HG02870 (cell line): ENCODE data around the gene ALLC.

Source experiments
- ATAC-seq: cut with Tn5 transposase; IDR thresholded peaks from one replicate; pipeline ENCODE4 v1.9.1; 2021; ENCODE audit warnings: mild to moderate bottlenecking, moderate library complexity; ENCODE audit not compliant: unreplicated experiment

ALLC gene

DNA sequence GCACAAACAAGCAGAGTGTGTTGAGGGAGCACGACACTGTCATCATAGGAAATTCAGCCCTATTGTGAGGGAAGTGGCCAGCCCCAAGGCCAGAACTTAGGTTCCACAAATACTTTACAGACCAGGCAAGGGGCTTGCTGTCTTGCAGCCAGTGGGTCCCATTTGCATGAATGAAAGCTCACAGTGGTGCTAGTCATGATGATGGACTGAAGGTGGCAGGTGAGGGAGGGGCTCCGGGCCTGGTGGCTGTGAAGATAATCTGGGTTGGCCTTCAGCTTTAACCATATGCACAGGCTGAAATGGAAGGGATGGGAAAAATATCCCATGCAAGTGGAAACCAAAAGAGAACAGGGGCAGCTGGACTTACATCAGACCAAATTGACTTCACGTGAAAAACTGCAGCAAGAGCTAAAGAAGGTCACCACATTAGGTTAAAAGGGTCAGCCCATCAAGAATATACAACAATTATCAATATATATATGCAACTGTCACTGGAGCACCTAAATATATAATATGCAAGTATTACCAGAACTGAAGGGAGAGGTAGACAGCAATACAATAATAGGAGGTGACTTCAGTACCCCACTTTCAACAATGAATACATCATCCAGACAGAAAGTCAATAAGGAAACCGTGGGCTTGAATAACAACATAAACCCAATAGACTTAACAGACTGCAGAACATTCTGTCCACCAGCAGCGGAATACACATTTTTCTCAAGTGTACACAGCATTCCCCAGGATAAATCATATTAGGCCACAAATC lies 84.9 kb downstream of the ALLC start:
- no peak for ATAC-seq

DNA sequence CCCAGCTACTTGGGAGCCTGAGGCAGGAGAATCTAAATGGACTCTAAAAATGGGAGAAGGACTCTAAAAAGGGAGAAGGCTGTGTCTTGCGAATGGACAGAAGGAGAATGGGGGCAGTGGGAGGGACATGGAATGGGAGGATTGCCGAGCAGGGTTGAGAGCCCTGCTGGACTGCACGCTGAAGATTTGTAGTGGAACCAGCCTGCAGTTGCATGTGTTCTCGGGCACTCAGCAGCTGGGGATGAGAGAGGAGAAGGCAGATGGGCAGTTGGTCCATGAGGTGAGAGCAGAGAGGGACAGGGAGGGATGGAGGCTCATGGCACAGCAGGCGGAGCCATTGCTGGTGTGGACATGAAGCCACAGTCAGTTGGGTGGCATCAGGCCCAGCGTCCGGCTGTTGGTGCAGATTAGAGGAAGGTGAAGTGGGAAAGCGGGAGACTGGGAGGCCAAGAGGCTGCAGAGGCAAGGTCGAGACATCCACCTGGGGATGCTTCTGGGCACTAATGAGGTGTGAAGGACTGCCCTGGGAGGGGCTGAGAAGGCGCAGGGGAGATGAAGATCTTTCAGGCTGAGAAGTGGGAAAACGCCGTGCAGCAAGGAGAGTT lies 86.1 kb downstream of the ALLC start:
- ATAC-seq: no peak

DNA sequence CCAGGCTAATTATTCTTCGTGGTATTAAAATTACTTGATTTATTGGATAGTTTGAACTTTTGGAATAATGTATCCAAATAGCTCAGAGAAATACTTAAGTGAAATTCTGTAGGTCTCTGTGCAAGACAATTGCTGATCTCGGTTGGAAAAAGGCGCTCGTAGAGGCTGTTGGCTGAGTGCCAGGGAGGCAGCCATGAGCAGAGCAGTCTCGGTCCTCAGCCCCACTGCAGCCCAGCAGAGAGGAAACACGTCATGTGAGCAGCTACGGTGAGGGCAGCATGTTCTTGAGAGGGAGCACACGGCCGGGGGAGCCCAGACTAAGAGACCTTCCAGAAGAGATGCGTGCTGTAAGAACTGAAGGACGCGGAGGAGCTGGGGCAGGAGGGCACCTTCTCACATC lies 87.9 kb downstream of the ALLC start:
- ATAC-seq: no peak

DNA sequence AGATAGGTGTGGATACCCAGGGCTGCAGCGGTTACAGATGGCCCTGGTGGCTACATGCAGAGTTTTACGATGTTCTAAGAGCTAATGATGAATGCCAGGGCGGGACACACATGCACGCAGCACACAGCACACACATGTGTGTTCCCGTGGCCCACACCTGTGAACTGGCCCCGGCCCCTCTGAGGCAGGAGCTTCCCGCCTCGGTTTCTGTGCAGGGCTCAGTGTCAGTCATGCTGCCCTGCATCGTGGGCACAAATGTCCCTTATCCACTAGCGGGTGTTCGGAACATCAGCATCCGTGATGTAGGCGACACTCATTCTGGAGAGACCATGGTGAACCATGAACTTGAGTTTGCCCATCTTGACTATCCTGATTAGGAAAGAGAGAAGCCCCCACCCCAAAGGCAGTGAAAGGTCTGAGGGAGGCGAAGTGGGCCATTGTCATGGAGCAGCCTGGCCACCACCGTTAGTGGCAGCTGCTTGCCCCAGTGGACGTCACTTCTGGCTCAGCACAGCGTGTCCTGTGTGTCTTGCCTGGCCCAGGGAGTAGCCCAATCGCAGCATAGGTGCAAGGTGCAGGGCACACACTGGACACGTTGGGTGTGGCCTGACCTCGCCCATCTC lies 89.1 kb downstream of the ALLC start:
- ATAC-seq: no peak

DNA sequence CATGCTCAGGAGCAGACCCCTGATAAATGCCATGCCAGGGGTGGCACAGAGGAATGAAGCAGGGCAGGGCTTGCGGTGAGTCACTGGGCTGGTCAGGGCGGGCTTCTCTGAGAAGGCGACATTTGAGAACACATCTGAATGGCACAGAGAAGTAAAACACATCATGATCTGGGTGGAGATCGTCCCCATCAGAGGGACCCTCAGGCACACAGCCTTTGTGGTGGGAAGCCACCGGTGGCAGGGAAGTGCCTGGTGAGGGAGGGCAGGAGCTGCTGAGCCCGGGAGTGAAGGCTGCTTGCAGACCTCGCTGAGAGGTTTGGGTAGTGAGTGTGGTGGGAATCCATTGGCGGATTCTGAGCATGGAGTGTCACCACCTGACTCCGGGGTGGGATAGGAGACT lies 89.8 kb downstream of the ALLC start:
- ATAC-seq: no peak

DNA sequence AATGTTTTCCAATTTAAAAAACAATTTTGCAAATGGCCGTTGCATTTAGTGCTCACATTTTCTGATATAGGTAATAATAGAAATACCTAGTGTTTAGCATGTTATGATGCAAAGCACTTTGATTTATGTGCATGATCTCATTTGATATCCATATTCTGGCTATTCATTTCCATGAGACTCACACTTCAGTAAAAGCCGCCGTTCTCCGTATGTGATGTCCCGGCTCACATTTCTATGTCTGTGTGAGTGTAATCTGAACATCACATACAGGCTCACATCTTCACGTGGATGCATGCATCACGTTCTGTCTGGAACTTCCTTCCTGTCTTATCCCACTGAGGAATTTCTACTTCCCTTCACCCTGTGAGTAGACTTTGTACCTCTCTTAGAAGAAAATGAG lies 91.2 kb downstream of the ALLC start:
- ATAC-seq: no peak

DNA sequence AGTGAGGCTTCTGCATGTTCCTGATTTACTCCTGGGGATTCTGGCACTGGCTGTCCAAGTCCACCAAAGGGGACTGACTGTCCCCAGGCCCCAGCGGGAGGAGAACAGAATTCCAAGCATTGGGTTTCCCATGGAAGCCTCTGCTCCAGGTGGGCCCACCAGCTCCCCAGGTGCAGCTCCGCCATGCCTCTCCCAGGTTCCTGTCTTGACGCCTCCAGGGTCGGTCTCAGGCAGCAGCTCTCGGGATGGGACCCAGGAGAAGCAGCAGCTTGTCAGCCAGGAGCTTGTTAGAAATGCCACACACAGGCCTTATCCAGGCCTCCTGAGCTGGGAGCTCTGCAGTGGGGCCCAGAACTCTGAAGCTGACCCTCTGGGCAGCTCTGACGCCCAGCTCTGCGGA lies 93.3 kb downstream of the ALLC start:
- ATAC-seq: no peak

DNA sequence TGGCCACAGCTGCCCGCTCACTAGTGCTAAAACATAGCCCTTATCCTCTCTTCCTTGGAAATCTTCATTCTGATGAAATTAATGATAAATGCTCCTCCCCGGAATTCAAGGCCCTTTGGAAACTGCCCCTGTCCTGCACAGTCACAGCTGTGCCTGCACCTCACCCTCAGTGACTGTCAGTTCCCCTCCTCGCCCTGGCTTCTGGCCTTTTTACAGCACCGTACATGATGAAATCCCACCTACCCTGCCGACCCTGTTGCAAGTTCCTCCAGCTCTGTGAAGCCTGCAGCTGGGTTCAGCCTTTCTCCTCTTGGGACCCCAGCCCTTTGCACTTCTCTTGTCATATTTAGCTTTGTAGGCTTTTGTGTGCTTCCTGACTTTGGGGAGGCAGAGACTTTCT lies 93.8 kb downstream of the ALLC start:
- ATAC-seq: no peak
